Right atrium auricular region (tissue), 2 donors: Measurements from ENCODE around the gene EFTUD2. TPM values are rescaled to one million over a fixed set of nuclear protein-coding genes. Genes with fewer than 3 reads are reported as not detected.

Experiments used
- DNase-seq: peaks from one replicate; pipeline ENCODE4 v3.0.0-alpha.2; 2019; ENCODE audit warnings: low spot score
- H3K27ac ChIP-seq, 2 donors: fragments of 200-600 bp; sonication (generic); 1 replicate in 1 of 2; 2 replicates in 1 of 2; pipeline ENCODE4 v1.5.1; 2016 to 2019
- H3K27me3 ChIP-seq, 2 donors: fragments of 200-600 bp; sonication (generic); one replicate each; pipeline versions ENCODE4 v1.5.1 to v1.6.0; 2017 to 2019
- H3K36me3 ChIP-seq: fragments of 200-600 bp; sonication (generic); one replicate; pipeline ENCODE4 v1.5.1; 2016
- H3K4me1 ChIP-seq, 2 donors: fragments of 200-600 bp; sonication (generic); one replicate each; pipeline versions ENCODE4 v1.5.1 to v1.6.0; 2017 to 2019
- H3K4me3 ChIP-seq, 2 donors: fragments of 200-600 bp; sonication (generic); 1 replicate in 1 of 2; 2 replicates in 1 of 2; pipeline ENCODE4 v1.5.1; 2017 to 2019; ENCODE audit warnings: mild to moderate bottlenecking in 1 of 2, moderate library complexity in 1 of 2
- H3K9me3 ChIP-seq, 2 donors: fragments of 200-600 bp; sonication (generic); one replicate each; pipeline ENCODE4 v1.5.1; 2019
- total RNA-seq, 2 donors: library from RNA; depleted of rRNA; stranded (reverse); fragments of >200 nt; gene quantifications; one replicate each; pipeline ENCODE4 v1.1.0, GENCODE V29; 2016
- TF ChIP-seq, protein P1 (sequence below), 2 donors: fragments of 200-600 bp; sonication (generic); IDR thresholded peaks; one replicate each; pipeline ENCODE4 v1.5.1; 2019; ENCODE audit warnings: antibody characterized with exemption in 2 of 2

Gene EFTUD2
- total RNA-seq, 2 donors from 2014 or later: 36.8 to 36.9 TPM

DNA sequence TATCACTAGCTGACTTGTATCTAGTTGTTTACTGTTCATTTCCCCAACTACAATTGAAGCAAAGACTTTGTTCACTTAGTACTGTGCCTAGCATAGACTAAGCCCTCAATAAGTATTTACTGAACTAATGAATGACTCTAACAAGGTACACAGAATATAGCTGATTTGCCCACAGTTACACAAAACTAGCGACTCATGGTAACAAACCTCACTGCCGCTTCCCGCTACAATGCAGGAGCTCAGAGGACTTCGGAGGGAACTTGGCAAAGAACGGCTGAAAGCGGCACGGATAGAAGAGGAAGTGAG lies 524 bp downstream of the EFTUD2 start:
- TF ChIP-seq, protein P1, sequence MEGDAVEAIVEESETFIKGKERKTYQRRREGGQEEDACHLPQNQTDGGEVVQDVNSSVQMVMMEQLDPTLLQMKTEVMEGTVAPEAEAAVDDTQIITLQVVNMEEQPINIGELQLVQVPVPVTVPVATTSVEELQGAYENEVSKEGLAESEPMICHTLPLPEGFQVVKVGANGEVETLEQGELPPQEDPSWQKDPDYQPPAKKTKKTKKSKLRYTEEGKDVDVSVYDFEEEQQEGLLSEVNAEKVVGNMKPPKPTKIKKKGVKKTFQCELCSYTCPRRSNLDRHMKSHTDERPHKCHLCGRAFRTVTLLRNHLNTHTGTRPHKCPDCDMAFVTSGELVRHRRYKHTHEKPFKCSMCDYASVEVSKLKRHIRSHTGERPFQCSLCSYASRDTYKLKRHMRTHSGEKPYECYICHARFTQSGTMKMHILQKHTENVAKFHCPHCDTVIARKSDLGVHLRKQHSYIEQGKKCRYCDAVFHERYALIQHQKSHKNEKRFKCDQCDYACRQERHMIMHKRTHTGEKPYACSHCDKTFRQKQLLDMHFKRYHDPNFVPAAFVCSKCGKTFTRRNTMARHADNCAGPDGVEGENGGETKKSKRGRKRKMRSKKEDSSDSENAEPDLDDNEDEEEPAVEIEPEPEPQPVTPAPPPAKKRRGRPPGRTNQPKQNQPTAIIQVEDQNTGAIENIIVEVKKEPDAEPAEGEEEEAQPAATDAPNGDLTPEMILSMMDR (IDR thresholded peaks at IDR 0.05): no peak
- H3K4me1 ChIP-seq: peaks cover 0 to 22% of the 10 kb centered on the region in 2 donors

DNA sequence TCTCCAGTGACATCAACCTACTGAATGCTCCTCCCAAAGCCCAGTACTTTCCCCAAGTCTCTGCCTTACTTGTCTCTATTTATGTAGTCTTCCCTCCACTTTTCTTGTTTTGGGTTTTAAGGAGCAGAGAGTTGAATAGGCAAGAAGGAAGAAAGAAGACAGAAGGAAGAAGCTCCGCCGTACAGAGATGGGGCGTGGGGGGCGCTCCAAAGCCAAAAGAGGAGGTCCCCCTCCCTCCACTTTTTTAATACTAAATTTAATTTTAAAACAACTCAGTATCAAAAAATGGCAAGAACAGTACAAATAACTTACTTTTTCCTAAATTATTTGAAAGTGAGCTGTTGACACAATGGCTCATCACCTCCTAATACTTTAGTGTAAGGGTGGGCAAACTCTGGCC lies 4.6 kb downstream of the EFTUD2 start:
- TF ChIP-seq, protein P1 (IDR thresholded peaks at IDR 0.05): no peak
- H3K4me3 ChIP-seq: no peak overlapping the region
- H3K36me3 ChIP-seq: peaks cover 20% of the 10 kb centered on the region
- H3K27me3 ChIP-seq: no peaks in the 10 kb centered on the region
- H3K9me3 ChIP-seq: no peaks in the 10 kb centered on the region
- peaks cover 0 to 13% of the 10 kb centered on the region in 2 donors for H3K4me1 ChIP-seq
- H3K27ac ChIP-seq: no peak overlapping the region
- DNase-seq: no peak

More for the DNA sequence above, 524 bp downstream of the EFTUD2 start:
- no peaks in the 10 kb centered on the region for H3K27me3 ChIP-seq
- no peaks in the 10 kb centered on the region for H3K9me3 ChIP-seq
- peak overlapping the region; percentile 90 to 92 for H3K27ac ChIP-seq
- peaks cover 7% of the 10 kb centered on the region for H3K36me3 ChIP-seq
- no peak for DNase-seq
- H3K4me3 ChIP-seq: peak overlapping the region; percentile 65 to 81

DNA sequence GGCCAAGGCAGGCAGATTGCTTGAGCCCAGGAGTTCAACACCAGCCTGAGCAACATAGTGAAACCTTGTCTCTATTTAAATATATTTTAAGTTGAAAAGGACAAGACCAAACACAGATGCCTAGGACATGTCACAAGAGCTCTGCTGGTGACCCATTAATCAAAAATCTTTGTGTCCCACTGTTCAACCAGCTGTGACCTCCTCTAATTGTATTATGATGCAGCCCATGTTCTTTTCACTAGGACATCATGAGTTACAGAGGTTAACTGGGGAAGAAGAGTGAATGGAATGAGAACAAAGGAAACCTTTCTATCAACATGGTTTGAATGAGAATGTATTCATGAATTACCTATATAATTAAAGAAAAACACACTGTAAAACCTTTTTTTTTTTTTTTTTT lies 7.0 kb downstream of the EFTUD2 start:
- Histone ChIP-seq H3K36me3 (peaks cover 20% of the 10 kb centered on the region), H3K27ac (no peak overlapping the region), H3K4me1 (peaks cover 0 to 14% of the 10 kb centered on the region in 2 donors), H3K27me3 (no peaks in the 10 kb centered on the region), H3K9me3 (no peaks in the 10 kb centered on the region), H3K4me3 (no peak overlapping the region)
- no peak for DNase-seq
- TF ChIP-seq, protein P1 (IDR thresholded peaks at IDR 0.05): no peak

GRCh38 chr17:44889003-44889402 lies 10.2 kb downstream of the EFTUD2 start:
- Histone ChIP-seq H3K4me3 (no peak overlapping the region), H3K27ac (no peak overlapping the region), H3K9me3 (no peaks in the 10 kb centered on the region), H3K27me3 (no peaks in the 10 kb centered on the region), H3K4me1 (peaks cover 0 to 14% of the 10 kb centered on the region in 2 donors), H3K36me3 (peaks cover 44% of the 10 kb centered on the region)
- DNase-seq: no peak
- TF ChIP-seq, protein P1 (IDR thresholded peaks at IDR 0.05): no peak

- Histone ChIP-seq H3K9me3 (no peaks in the 10 kb centered on the region), H3K4me1 (peaks cover 0 to 14% of the 10 kb centered on the region in 2 donors), H3K27me3 (no peaks in the 10 kb centered on the region), H3K27ac (no peak overlapping the region), H3K4me3 (no peak overlapping the region), H3K36me3 (peaks cover 44% of the 10 kb centered on the region)
- no peak for DNase-seq
- TF ChIP-seq, protein P1 (IDR thresholded peaks at IDR 0.05): no peak
Measured at GRCh38 chr17:44887971-44888954, 11.0 kb downstream of the EFTUD2 start.
